Fibroblast of skin of abdomen (primary cell): ENCODE results near the gene SMCHD1.
"Not testable (repeated sequence)": the region's sequence is repeated elsewhere in the genome, so short reads cannot be mapped to it uniquely, and the experiment has no call there.

Experiments
- DNase-seq: peaks from one replicate; pipeline ENCODE4 v3.0.0-alpha.2; 2013

Gene SMCHD1

GRCh38 chr18:2822213-2822921 lies 166.8 kb downstream of the SMCHD1 start:
- no peak for DNase-seq

- no peak for DNase-seq
Observed at GRCh38 chr18:2823202-2823601, 167.7 kb downstream of the SMCHD1 start.

- no peak for DNase-seq
Observed at GRCh38 chr18:2823966-2824365, 168.4 kb downstream of the SMCHD1 start.

- DNase-seq: no peak
Observed at GRCh38 chr18:2824865-2825264, 169.3 kb downstream of the SMCHD1 start.

- DNase-seq: no peak
Observed at GRCh38 chr18:2825613-2826175, 170.2 kb downstream of the SMCHD1 start.

GRCh38 chr18:2826581-2826980 lies 171.1 kb downstream of the SMCHD1 start:
- DNase-seq: no peak

GRCh38 chr18:2827061-2827460 lies 171.5 kb downstream of the SMCHD1 start:
- no peak for DNase-seq

GRCh38 chr18:2836118-2836517 lies 180.6 kb downstream of the SMCHD1 start:
- DNase-seq: not testable (repeated sequence)

- DNase-seq: not testable (repeated sequence)
Observed at GRCh38 chr18:2837290-2837689, 181.8 kb downstream of the SMCHD1 start.

- no peak for DNase-seq
Observed at GRCh38 chr18:2839202-2839601, 183.7 kb downstream of the SMCHD1 start.

GRCh38 chr18:2840521-2840920 lies 185.0 kb downstream of the SMCHD1 start:
- DNase-seq: peak; percentile 33

- DNase-seq: no peak
Observed at GRCh38 chr18:2843146-2843545, 187.6 kb downstream of the SMCHD1 start.

GRCh38 chr18:2845172-2845571 lies 189.6 kb downstream of the SMCHD1 start:
- no peak for DNase-seq

- DNase-seq: peak; percentile 69
Observed at GRCh38 chr18:2846636-2847316, 191.2 kb downstream of the SMCHD1 start, which contains the start of gene EMILIN2. TSS of gene EMILIN2 (plus strand) at chr18:2847006. CDS start at chr18:2847189, 183 bp downstream.

- peak; percentile 49 for DNase-seq
Observed at GRCh38 chr18:2847317-2848246, 192.1 kb downstream of the SMCHD1 start.

GRCh38 chr18:2848247-2849246 lies 193.0 kb downstream of the SMCHD1 start:
- peak; percentile 15 for DNase-seq

GRCh38 chr18:2850816-2851215 lies 195.3 kb downstream of the SMCHD1 start:
- DNase-seq: no peak

- no peak for DNase-seq
Observed at GRCh38 chr18:2851771-2852170, 196.2 kb downstream of the SMCHD1 start.

GRCh38 chr18:2852460-2852859 lies 196.9 kb downstream of the SMCHD1 start:
- DNase-seq: not testable (repeated sequence)

- DNase-seq: no peak
Observed at GRCh38 chr18:2853173-2853925, 197.8 kb downstream of the SMCHD1 start.
